Choroid plexus epithelial cell (primary cell): Measurements from ENCODE around the gene CDH2.

ENCODE experiments used
- DNase-seq: peaks from one replicate; pipeline ENCODE4 v3.0.0-alpha.2; 2010; ENCODE audit warnings: low read depth
- H3K4me3 ChIP-seq: 2 replicates; pipeline ENCODE4 v1.5.1; 2011; ENCODE audit warnings: low read depth, mild to moderate bottlenecking, control low read depth, low read length, moderate library complexity
- TF ChIP-seq, protein P1 (sequence below): conservative IDR thresholded peaks from 2 replicates; pipeline ENCODE4 v1.5.1; 2011; ENCODE audit warnings: low read depth, mild to moderate bottlenecking, control low read depth, inconsistent platforms, low read length, moderate library complexity

The CDH2 gene

DNA sequence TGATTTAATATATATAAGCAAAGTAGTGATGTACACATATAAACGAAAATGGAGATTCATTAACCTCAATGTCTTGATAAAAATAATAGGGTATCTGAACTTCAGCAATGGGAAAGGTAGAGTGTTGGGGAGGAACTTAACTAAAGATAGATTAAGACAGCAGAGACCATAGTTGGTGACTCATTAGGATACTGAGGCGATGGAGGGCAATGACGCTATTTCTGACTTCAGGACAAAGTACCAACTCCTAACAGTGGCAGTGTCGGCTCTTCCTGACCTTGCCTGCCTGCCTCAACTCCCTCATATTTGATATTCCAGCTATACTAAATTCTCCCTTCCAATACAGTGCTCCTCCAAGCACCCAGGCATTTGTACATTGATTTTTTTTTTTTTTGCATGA is 98.6 kb downstream of the CDH2 start:
- H3K4me3 ChIP-seq, result no peak overlapping the region
- TF ChIP-seq, protein P1, sequence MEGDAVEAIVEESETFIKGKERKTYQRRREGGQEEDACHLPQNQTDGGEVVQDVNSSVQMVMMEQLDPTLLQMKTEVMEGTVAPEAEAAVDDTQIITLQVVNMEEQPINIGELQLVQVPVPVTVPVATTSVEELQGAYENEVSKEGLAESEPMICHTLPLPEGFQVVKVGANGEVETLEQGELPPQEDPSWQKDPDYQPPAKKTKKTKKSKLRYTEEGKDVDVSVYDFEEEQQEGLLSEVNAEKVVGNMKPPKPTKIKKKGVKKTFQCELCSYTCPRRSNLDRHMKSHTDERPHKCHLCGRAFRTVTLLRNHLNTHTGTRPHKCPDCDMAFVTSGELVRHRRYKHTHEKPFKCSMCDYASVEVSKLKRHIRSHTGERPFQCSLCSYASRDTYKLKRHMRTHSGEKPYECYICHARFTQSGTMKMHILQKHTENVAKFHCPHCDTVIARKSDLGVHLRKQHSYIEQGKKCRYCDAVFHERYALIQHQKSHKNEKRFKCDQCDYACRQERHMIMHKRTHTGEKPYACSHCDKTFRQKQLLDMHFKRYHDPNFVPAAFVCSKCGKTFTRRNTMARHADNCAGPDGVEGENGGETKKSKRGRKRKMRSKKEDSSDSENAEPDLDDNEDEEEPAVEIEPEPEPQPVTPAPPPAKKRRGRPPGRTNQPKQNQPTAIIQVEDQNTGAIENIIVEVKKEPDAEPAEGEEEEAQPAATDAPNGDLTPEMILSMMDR, result no peak
- no peak for DNase-seq

DNA sequence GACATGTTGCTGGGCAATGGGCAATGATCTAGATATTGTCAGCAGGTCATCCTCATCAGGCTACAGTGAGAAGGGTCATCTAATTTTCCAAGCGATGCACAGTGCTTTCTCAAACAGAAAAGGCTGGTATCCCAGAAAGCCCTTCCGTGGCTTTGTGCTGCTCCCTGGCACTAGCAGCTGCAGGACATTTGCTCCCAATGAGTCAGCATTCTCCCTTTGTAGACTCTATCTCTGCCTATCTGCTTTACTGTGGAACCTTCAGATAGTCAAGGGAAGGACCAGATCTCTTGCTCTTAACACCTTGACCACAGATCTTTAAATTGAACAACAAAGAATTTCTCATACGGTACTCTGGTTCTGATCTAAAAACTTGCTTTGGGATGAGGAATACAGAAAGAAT is 101.4 kb downstream of the CDH2 start:
- DNase-seq, result no peak
- H3K4me3 ChIP-seq, result no peak overlapping the region
- TF ChIP-seq, protein P1, result no peak

DNA sequence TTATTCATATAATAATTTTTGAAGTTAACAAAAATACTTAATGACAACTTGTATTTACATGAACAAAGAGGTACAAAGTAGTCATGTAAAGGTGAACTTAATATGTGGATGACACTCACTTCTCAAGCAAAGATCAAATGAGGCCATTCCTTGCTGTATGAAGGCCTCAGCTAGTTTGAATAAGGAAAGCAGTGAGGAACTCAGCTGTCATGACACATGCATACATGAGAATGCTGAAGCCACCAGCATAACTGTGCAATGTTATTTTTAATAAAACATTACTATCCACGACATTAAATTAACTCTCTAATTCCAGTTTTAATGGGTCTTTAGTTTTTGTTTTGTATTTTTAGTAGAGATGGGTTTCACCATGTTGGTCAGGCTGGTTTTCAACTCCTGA is 102.9 kb downstream of the CDH2 start:
- H3K4me3 ChIP-seq, result no peak overlapping the region
- no peak for DNase-seq
- TF ChIP-seq, protein P1, result no peak

DNA sequence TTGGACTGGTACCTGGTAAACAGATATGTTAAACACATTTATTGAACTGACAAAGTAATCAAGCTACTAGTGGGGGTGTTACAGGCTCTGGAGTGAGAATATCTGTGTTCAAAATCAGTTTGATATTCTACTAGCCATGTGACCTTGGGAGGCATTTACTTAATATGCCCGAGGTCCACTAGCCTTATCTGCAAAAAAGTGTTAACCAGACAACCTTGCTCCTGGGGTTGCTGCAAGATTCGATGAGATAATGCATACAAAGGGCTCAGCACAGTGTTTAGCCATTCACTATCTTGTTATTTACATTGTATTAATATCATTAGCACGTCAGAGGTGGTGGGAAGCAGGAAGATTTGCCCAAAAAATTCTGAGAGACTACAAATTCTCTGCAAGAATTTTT is 103.3 kb downstream of the CDH2 start:
- no peak overlapping the region for H3K4me3 ChIP-seq
- TF ChIP-seq, protein P1, result no peak
- no peak for DNase-seq

DNA sequence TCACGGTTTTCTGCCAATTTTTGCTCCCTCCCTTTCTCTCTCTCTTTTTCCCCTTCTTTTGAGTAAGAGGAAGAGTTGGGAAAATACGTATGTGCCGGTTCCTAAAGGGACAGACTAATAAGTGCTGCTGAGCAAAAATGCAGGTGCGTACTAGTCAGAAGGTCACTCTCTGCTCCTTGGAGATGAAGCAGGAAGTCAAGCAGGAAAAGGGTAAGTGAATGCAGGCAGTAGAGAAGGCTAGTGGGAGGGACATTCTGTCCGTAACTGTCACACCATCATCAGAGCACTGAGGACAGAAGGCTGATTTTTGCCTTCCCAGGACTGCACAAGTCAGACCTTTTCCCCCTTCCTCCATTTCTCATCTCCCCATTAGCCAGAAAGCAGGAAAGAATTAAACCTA is 105.7 kb downstream of the CDH2 start:
- DNase-seq, result no peak
- no peak overlapping the region for H3K4me3 ChIP-seq
- TF ChIP-seq, protein P1, result no peak

DNA sequence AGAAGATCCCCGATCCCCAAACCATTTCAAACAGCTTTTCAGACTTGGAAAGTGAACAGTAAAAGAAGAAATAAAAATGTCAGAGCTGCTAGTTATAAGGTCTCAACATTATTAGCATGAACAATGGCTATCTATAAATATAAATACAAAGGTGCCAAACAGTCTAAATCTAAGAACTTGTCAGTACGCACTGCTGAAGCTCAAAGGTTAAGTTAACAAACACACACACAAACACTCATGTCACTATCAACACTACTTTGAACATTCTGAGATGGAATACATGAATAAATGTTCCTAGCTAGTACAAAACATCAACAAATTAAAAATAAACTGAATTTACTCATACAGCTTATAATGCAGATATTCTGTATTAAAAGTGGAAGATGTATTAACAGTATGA is 108.7 kb downstream of the CDH2 start:
- DNase-seq, result no peak
- TF ChIP-seq, protein P1, result no peak

DNA sequence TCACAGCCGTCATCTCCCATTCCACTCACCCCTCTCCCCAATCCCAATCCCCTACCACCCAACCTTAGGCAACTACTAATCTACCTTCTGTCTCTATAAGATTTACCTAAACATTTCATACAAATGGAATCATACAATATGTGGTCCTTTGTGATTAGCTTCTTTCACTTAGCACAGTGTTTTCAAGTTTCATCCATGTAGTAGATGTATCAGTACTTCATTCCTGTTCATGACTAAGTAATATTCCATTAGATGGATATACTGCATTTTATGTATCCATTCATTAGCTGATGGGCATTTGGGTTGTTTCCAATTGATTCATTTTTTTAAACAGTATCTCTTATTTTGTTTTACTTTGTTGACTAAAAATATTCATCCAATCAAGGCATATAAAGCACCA is 109.6 kb downstream of the CDH2 start:
- no peak for DNase-seq
- TF ChIP-seq, protein P1, result no peak
- no peak overlapping the region for H3K4me3 ChIP-seq

More for the DNA sequence above, 108.7 kb downstream of the CDH2 start:
- H3K4me3 ChIP-seq, result no peak overlapping the region
